ENCODE measurements around the gene MTX2. TPM values are rescaled to one million over a fixed set of nuclear protein-coding genes. Genes with fewer than 3 reads are reported as not detected.

The MTX2 gene
- total and polyA plus RNA-seq, 2 donors (not counting 3 experiments of a cell fraction or from before 2014, with no cell fraction given): 31.3 TPM

DNA sequence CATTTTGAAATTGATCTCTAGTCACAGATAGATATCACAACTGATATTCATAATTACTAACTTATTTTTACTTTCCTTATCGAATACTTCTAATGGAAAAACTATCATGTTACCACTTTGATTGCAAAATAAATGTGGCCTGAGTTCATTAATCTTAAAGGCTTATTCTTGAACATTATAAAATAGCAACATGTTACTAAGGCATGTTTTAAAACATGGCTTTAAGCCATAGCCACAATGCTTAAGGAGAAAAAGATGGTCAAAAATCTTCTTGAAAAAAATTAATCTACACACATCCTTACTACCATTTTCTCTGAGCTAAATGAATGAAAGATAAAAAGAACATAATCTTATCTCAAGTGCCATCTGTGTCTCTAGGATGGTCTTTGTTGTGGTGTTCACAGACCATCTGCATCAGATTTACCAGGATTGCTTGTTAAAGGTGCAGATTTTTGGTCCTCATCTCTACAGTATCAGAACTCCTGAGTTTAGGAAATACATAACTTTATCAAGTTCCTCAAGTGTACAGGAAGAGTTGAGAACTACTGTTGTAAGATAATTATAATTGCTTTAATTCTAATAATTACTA, 15.3 kb downstream of the MTX2 start:
- no peaks in the 10 kb centered on the region for H3K9me3 ChIP-seq (replicated peaks; ENCODE audit: control insufficient read depth, insufficient read depth, low read length)
- no peaks in the 10 kb centered on the region for H3K36me3 ChIP-seq (ENCODE audit: control insufficient read depth in 2 of 2, extremely low read depth in 1 of 2, insufficient read depth in 2 of 2, low read length in 2 of 2)
- no peak for DNase-seq (ENCODE audit: low read depth, low spot score)
- intact Hi-C loops (cut with micrococcal nuclease) (loop anchor here (5.0 kb wide), 2 partner anchors 97 to 268 kb away; partner anchors contain the start of gene HOXD1), dilution Hi-C loops (cut with MboI; ENCODE audit: extremely low pct_ligation_motif_present, low sequenced_read_pairs) (no loop called here)
- H2AFZ ChIP-seq (ENCODE audit: low read depth, low read length): no peak overlapping the region
- no peak overlapping the region for H3K9ac ChIP-seq (replicated peaks; ENCODE audit: extremely low read depth, insufficient read depth, low read length)
- BruUV-seq (replicated peaks): no TSS peak
- POLR2A ChIA-PET: no interaction called here
- FAIRE-seq: no peak
- H3K27ac ChIP-seq (ENCODE audit: insufficient read depth, low read depth, low read length): no peak overlapping the region
- no peak overlapping the region for H3K4me2 ChIP-seq (ENCODE audit: insufficient read depth, low read length)
- peaks cover 69% of the 10 kb centered on the region for H3K79me2 ChIP-seq (ENCODE audit: control insufficient read depth, insufficient read depth, low read length)
- peaks cover 19% of the 10 kb centered on the region for H3K4me1 ChIP-seq (ENCODE audit: control insufficient read depth, extremely low read depth, insufficient read depth, low read length)
- H3K27me3 ChIP-seq (ENCODE audit: control insufficient read depth in 2 of 2, insufficient read depth in 2 of 2, low read length in 2 of 2): no peaks in the 10 kb centered on the region
- no peaks in the 10 kb centered on the region for H3K9me1 ChIP-seq (replicated peaks; ENCODE audit: control insufficient read depth, extremely low read depth, insufficient read depth, low read length)
- H4K20me1 ChIP-seq (replicated peaks; ENCODE audit: control insufficient read depth, extremely low read depth, insufficient read depth, low read length): no peaks in the 10 kb centered on the region
- CTCF ChIA-PET: interaction anchor here (4.6 kb wide), 1 partner anchor 170 kb away, joined by 19 read pairs; no protein-coding TSS in a partner anchor
- no peak overlapping the region for H3K4me3 ChIP-seq (replicated peaks in 1 of 3; ENCODE audit: insufficient read depth in 1 of 3, low read depth in 1 of 3, low read length in 3 of 3)
- TF ChIP-seq, protein P1, sequence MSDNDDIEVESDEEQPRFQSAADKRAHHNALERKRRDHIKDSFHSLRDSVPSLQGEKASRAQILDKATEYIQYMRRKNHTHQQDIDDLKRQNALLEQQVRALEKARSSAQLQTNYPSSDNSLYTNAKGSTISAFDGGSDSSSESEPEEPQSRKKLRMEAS (IDR thresholded peaks at IDR 0.05; ENCODE audit: insufficient read depth, insufficient read length): no peak
- TF ChIP-seq EZH2 (IDR thresholded peaks at IDR 0.05; ENCODE audit: borderline replicate concordance, low read depth, low read length, severe bottlenecking) (no peak), JUN (IDR thresholded peaks at IDR 0.05; ENCODE audit: borderline replicate concordance, insufficient read depth, insufficient read length, low read depth) (no peak), FOS (IDR thresholded peaks at IDR 0.05; ENCODE audit: borderline replicate concordance, insufficient read depth, low read length) (no peak), MYC (IDR thresholded peaks at IDR 0.05; ENCODE audit: low read depth, low read length) (no peak)

DNA sequence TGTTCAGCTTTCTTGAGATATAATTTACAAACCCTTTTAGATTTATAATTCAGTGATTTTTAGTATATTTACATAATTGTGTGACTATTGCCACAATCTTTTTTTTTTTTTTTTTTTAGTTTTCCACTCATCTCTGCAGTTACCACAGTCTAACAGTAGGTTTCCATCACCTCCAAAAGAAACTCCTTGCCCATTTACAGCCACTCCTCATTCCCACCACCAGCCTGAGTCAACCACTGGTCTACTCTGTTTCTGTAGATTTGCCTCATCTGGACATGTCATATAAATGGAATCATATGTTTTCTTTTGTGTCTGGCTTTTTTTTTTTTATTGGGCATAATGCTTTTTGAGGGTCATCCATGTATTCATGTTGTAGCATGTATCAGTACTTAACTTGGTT, 16.1 kb downstream of the MTX2 start:
- TF ChIP-seq FOS (IDR thresholded peaks at IDR 0.05; ENCODE audit: borderline replicate concordance, insufficient read depth, low read length) (no peak), POLR2A (IDR thresholded peaks at IDR 0.05; ENCODE audit: low read depth, low read length) (no peak), EZH2 (IDR thresholded peaks at IDR 0.05; ENCODE audit: borderline replicate concordance, low read depth, low read length, severe bottlenecking) (no peak)
- no peak overlapping the region for H2AFZ ChIP-seq (ENCODE audit: low read depth, low read length)
- no peaks in the 10 kb centered on the region for H3K27me3 ChIP-seq (ENCODE audit: control insufficient read depth in 2 of 2, insufficient read depth in 2 of 2, low read length in 2 of 2)
- intact Hi-C loops (cut with micrococcal nuclease) (no loop called here), dilution Hi-C loops (cut with MboI; ENCODE audit: extremely low pct_ligation_motif_present, low sequenced_read_pairs) (no loop called here)
- H3K9ac ChIP-seq (replicated peaks; ENCODE audit: extremely low read depth, insufficient read depth, low read length): no peak overlapping the region
- H3K4me3 ChIP-seq (replicated peaks in 1 of 3; ENCODE audit: insufficient read depth in 1 of 3, low read depth in 1 of 3, low read length in 3 of 3): no peak overlapping the region
- DNase-seq (ENCODE audit: low read depth, low spot score) (no peak), FAIRE-seq (no peak)
- no peaks in the 10 kb centered on the region for H3K9me1 ChIP-seq (replicated peaks; ENCODE audit: control insufficient read depth, extremely low read depth, insufficient read depth, low read length)
- peaks cover 19% of the 10 kb centered on the region for H3K4me1 ChIP-seq (ENCODE audit: control insufficient read depth, extremely low read depth, insufficient read depth, low read length)
- BruUV-seq (replicated peaks): no TSS peak
- no peak overlapping the region for H3K27ac ChIP-seq (ENCODE audit: insufficient read depth, low read depth, low read length)
- no peaks in the 10 kb centered on the region for H3K9me3 ChIP-seq (replicated peaks; ENCODE audit: control insufficient read depth, insufficient read depth, low read length)
- peaks cover 68% of the 10 kb centered on the region for H3K79me2 ChIP-seq (ENCODE audit: control insufficient read depth, insufficient read depth, low read length)
- no peaks in the 10 kb centered on the region for H4K20me1 ChIP-seq (replicated peaks; ENCODE audit: control insufficient read depth, extremely low read depth, insufficient read depth, low read length)
- CTCF ChIA-PET: interaction anchor here (4.6 kb wide), 1 partner anchor 170 kb away, joined by 19 read pairs; no protein-coding TSS in a partner anchor
- H3K36me3 ChIP-seq (ENCODE audit: control insufficient read depth in 2 of 2, extremely low read depth in 1 of 2, insufficient read depth in 2 of 2, low read length in 2 of 2): no peaks in the 10 kb centered on the region
- POLR2A ChIA-PET: no interaction called here
- no peak overlapping the region for H3K4me2 ChIP-seq (ENCODE audit: insufficient read depth, low read length)
